Measurements from ENCODE around the gene SOS2. TPM values are rescaled to one million over a fixed set of nuclear protein-coding genes. Genes with fewer than 3 reads are reported as not detected.

SOS2 gene
- total RNA-seq, 1 experiment from 2014 or later, result 20.3 TPM

GRCh38 chr14:50110323-50111037 lies 120.9 kb downstream of the SOS2 start:
- no peaks in the 10 kb centered on the region for H3K27me3 ChIP-seq (replicated peaks; ENCODE audit: insufficient read depth, low read depth, low read length, poor library complexity)
- peaks cover 62% of the 10 kb centered on the region for H3K36me3 ChIP-seq (ENCODE audit: insufficient read depth, low read length, poor library complexity, severe bottlenecking)
- POLR2A ChIA-PET (ENCODE audit: low non-redundant PET), result no interaction called here
- H3K4me3 ChIP-seq (ENCODE audit: low read depth, low read length, poor library complexity, severe bottlenecking), result no peak overlapping the region
- TF ChIP-seq CTCF (conservative IDR thresholded peaks at IDR 0.05; ENCODE audit: low read depth, low read length) (no peak), EZH2 (IDR thresholded peaks at IDR 0.05; ENCODE audit: borderline replicate concordance, low read depth, low read length, poor library complexity, severe bottlenecking) (no peak)
- DNase-seq (ENCODE audit: low spot score), result no peak
- H3K9me3 ChIP-seq (ENCODE audit: low read depth, low read length, poor library complexity, severe bottlenecking), result no peaks in the 10 kb centered on the region
- CTCF ChIA-PET, result no interaction called here
- intact Hi-C loops (cut with micrococcal nuclease; ENCODE audit: unreplicated experiment), result loop anchor here (5.0 to 10.0 kb wide), 2 partner anchors 124 to 422 kb away; partner anchors contain the start of genes MAP4K5 and SOS2
- H3K27ac ChIP-seq (ENCODE audit: low read depth, low read length, poor library complexity, severe bottlenecking), result no peak overlapping the region
- no TSS peak for BruUV-seq (replicated peaks)
- H3K4me1 ChIP-seq (ENCODE audit: insufficient read depth, low read length, poor library complexity, severe bottlenecking), result peaks cover 9% of the 10 kb centered on the region

- Histone ChIP-seq H3K4me1 (ENCODE audit: insufficient read depth, low read length, poor library complexity, severe bottlenecking) (no peaks in the 10 kb centered on the region), H3K27me3 (replicated peaks; ENCODE audit: insufficient read depth, low read depth, low read length, poor library complexity) (no peaks in the 10 kb centered on the region), H3K27ac (ENCODE audit: low read depth, low read length, poor library complexity, severe bottlenecking) (no peak overlapping the region), H3K9me3 (ENCODE audit: low read depth, low read length, poor library complexity, severe bottlenecking) (no peaks in the 10 kb centered on the region), H3K36me3 (ENCODE audit: insufficient read depth, low read length, poor library complexity, severe bottlenecking) (peaks cover 53% of the 10 kb centered on the region), H3K4me3 (ENCODE audit: low read depth, low read length, poor library complexity, severe bottlenecking) (no peak overlapping the region)
- BruUV-seq (replicated peaks), result no TSS peak
- ChIA-PET POLR2A (ENCODE audit: low non-redundant PET) (no interaction called here), CTCF (no interaction called here)
- intact Hi-C loops (cut with micrococcal nuclease; ENCODE audit: unreplicated experiment), result loop anchor here (5.0 kb wide), 1 partner anchor 477 kb away; no protein-coding TSS in a partner anchor
- DNase-seq (ENCODE audit: low spot score), result peak; percentile 40
- no peak for TF ChIP-seq EZH2 (IDR thresholded peaks at IDR 0.05; ENCODE audit: borderline replicate concordance, low read depth, low read length, poor library complexity, severe bottlenecking)
- peak; percentile 37 for TF ChIP-seq CTCF (conservative IDR thresholded peaks at IDR 0.05; ENCODE audit: low read depth, low read length)
Measured at GRCh38 chr14:50109342-50109741, 122.0 kb downstream of the SOS2 start.

- Histone ChIP-seq H3K4me1 (ENCODE audit: insufficient read depth, low read length, poor library complexity, severe bottlenecking) (no peaks in the 10 kb centered on the region), H3K36me3 (ENCODE audit: insufficient read depth, low read length, poor library complexity, severe bottlenecking) (peaks cover 40% of the 10 kb centered on the region), H3K27me3 (replicated peaks; ENCODE audit: insufficient read depth, low read depth, low read length, poor library complexity) (no peaks in the 10 kb centered on the region), H3K4me3 (ENCODE audit: low read depth, low read length, poor library complexity, severe bottlenecking) (no peak overlapping the region), H3K9me3 (ENCODE audit: low read depth, low read length, poor library complexity, severe bottlenecking) (no peaks in the 10 kb centered on the region), H3K27ac (ENCODE audit: low read depth, low read length, poor library complexity, severe bottlenecking) (no peak overlapping the region)
- DNase-seq (ENCODE audit: low spot score), result no peak
- ChIA-PET CTCF (interaction anchor here (0.7 to 1.1 kb wide), 3 partner anchors 116 to 246 kb away, joined by 3 to 7 read pairs (median 4); no protein-coding TSS in a partner anchor), POLR2A (ENCODE audit: low non-redundant PET) (no interaction called here)
- TF ChIP-seq CTCF (conservative IDR thresholded peaks at IDR 0.05; ENCODE audit: low read depth, low read length) (no peak), EZH2 (IDR thresholded peaks at IDR 0.05; ENCODE audit: borderline replicate concordance, low read depth, low read length, poor library complexity, severe bottlenecking) (no peak)
- BruUV-seq (replicated peaks), result no TSS peak
- intact Hi-C loops (cut with micrococcal nuclease; ENCODE audit: unreplicated experiment), result loop anchor here (5.0 kb wide), 1 partner anchor 476 kb away; no protein-coding TSS in a partner anchor
Measured at GRCh38 chr14:50107850-50108249, 123.5 kb downstream of the SOS2 start.

Data from A673 (cell line).